Activated CD8-positive, alpha-beta T cell treated with anti-CD3 and anti-CD28 coated beads for 36 hours (primary cell): ENCODE results near the gene TDO2. TPM values are rescaled to one million over a fixed set of nuclear protein-coding genes. Genes with fewer than 3 reads are reported as not detected.

ENCODE experiments used
- ATAC-seq: fragments of 200-7000 bp; cut with Tn5 transposase; one replicate; pipeline ENCODE4 v1.10.0; 2021; ENCODE audit warnings: mild to moderate bottlenecking, moderate library complexity
- CTCF ChIA-PET: fragments of 350-600 bp; sonication (Branson Sonifier 250); formaldehyde crosslinking; loops from one replicate; lab custom pipeline; 2021; ENCODE audit warnings: antibody characterized with exemption; lab: Charles Lee
- POLR2A ChIA-PET: fragments of 350-600 bp; sonication (Branson Sonifier 250); formaldehyde crosslinking; loops from one replicate; lab custom pipeline; 2021; ENCODE audit warnings: antibody characterized with exemption; lab: Charles Lee
- DNase-seq: peaks from one replicate; pipeline ENCODE4 v3.0.0-alpha.2; 2020
- H3K27ac Mint-ChIP-seq: one replicate; pipeline ENCODE4 v1.8.0; 2021; ENCODE audit warnings: mild to moderate bottlenecking, mixed read lengths
- H3K27me3 Mint-ChIP-seq: one replicate; pipeline ENCODE4 v1.8.0; 2021; ENCODE audit warnings: mixed read lengths
- H3K36me3 Mint-ChIP-seq: one replicate; pipeline ENCODE4 v1.8.0; 2021; ENCODE audit warnings: low read depth, mixed read lengths
- H3K4me1 Mint-ChIP-seq: one replicate; pipeline ENCODE4 v1.8.0; 2021; ENCODE audit warnings: low read depth, mixed read lengths
- H3K4me3 Mint-ChIP-seq: one replicate; pipeline ENCODE4 v1.8.0; 2021; ENCODE audit warnings: mild to moderate bottlenecking, moderate library complexity, mixed read lengths
- H3K9me3 Mint-ChIP-seq: one replicate; pipeline ENCODE4 v1.8.0; 2021; ENCODE audit warnings: mixed read lengths
- intact Hi-C: fragments of 100-400 bp; cut with micrococcal nuclease; formaldehyde crosslinking; loops from one replicate; pipeline ENCODE4 v1.10.0; 2022
- total RNA-seq, 2 experiments: library from RNA; stranded (reverse); gene quantifications; one replicate each; pipeline ENCODE4 v1.2.3, GENCODE V29; 2021
- TF ChIP-seq, protein P1 (sequence below): fragments of 200-600 bp; IDR thresholded peaks from one replicate; pipeline ENCODE4 v1.8.0; 2022; ENCODE audit warnings: antibody characterized with exemption, mild to moderate bottlenecking

Gene TDO2
- total RNA-seq, 2 experiments from 2014 or later, result not detected

DNA sequence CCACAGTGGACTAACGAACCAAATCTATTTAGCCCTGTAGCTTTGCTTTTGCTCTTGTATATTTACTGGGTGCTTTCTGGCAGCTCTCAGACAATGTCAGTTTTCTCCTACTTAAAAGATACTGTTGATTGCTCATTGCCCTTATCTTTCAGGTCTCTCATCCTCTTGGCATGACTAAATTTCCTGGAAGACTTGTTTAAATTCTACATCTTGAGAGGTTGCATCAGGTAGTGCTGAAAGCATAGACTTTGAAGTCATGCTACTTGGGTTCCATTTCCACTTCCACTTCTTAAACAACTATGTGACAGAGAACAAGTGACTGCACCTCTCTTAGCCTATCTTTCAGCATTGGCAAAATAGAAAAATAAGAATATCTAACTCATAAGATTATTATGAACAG is 8.4 kb downstream of the TDO2 start:
- intact Hi-C loops, result no loop called here
- CTCF ChIA-PET, result interaction anchor here (0.9 kb wide), 1 partner anchor 11 kb away, joined by 3 read pairs; no protein-coding TSS in a partner anchor
- Mint-ChIP-seq H3K9me3 (no peaks in the 10 kb centered on the region), H3K36me3 (no peaks in the 10 kb centered on the region), H3K4me1 (peaks cover 15% of the 10 kb centered on the region), H3K27me3 (peaks cover 11% of the 10 kb centered on the region), H3K4me3 (no peak overlapping the region), H3K27ac (peak overlapping the region; percentile 19)
- POLR2A ChIA-PET, result no interaction called here
- DNase-seq (no peak), ATAC-seq (peak; percentile 83)
- TF ChIP-seq, protein P1, sequence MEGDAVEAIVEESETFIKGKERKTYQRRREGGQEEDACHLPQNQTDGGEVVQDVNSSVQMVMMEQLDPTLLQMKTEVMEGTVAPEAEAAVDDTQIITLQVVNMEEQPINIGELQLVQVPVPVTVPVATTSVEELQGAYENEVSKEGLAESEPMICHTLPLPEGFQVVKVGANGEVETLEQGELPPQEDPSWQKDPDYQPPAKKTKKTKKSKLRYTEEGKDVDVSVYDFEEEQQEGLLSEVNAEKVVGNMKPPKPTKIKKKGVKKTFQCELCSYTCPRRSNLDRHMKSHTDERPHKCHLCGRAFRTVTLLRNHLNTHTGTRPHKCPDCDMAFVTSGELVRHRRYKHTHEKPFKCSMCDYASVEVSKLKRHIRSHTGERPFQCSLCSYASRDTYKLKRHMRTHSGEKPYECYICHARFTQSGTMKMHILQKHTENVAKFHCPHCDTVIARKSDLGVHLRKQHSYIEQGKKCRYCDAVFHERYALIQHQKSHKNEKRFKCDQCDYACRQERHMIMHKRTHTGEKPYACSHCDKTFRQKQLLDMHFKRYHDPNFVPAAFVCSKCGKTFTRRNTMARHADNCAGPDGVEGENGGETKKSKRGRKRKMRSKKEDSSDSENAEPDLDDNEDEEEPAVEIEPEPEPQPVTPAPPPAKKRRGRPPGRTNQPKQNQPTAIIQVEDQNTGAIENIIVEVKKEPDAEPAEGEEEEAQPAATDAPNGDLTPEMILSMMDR, result no peak

DNA sequence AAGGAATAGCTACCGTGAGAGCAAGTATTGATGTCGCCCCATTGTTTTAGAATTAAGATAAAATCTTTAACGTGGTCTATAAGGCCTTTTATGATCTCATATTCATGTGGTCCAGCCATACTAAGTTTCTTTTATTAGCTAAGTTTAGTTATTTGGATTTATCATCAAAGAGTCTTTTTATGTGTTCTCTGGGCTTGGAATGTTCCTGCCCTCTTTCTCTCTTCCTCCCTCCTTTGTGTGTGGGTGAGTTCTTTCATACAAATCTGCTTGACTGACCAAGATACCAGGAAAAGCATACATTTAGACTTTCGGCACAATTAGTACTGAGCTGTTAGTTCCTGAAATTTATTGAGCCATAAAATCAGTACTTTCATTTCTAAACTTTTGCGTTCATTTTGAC is 11.3 kb downstream of the TDO2 start:
- Mint-ChIP-seq H3K4me1 (peaks cover 9% of the 10 kb centered on the region), H3K36me3 (no peaks in the 10 kb centered on the region), H3K4me3 (no peak overlapping the region), H3K27ac (no peak overlapping the region), H3K27me3 (peaks cover 7% of the 10 kb centered on the region), H3K9me3 (no peaks in the 10 kb centered on the region)
- POLR2A ChIA-PET, result no interaction called here
- CTCF ChIA-PET, result interaction anchor here (1.2 kb wide), 1 partner anchor 38 kb away, joined by 7 read pairs; the partner anchor contains the start of gene CTSO
- intact Hi-C loops, result no loop called here
- DNase-seq, result no peak
- TF ChIP-seq, protein P1, result no peak
- ATAC-seq, result no peak

DNA sequence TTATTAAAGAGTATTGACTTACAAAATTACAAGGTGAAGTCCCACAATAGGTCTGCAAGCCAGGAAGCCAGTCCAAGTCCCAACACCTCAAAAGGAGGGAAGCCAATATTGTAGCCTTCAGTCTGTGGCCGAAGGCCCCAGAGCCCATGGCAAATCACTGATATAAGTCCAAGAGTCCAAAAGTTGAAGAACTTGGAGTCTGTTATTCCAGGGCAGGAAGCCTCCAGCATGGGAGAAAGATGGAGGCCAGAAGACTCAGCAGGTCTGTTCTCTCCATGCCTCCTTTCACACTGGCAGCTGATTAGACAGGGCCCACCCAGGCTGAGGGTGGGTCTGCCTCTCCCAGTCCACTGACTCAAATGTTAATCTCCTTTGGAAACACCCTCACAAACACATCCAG is 18.1 kb downstream of the TDO2 start:
- no peak for DNase-seq
- Mint-ChIP-seq H3K4me3 (no peak overlapping the region), H3K36me3 (peaks cover 2% of the 10 kb centered on the region), H3K4me1 (no peaks in the 10 kb centered on the region), H3K27me3 (peaks cover 2% of the 10 kb centered on the region), H3K9me3 (no peaks in the 10 kb centered on the region), H3K27ac (no peak overlapping the region)
- POLR2A ChIA-PET, result no interaction called here
- CTCF ChIA-PET, result no interaction called here
- intact Hi-C loops, result no loop called here
- TF ChIP-seq, protein P1, result no peak
- ATAC-seq, result no peak

DNA sequence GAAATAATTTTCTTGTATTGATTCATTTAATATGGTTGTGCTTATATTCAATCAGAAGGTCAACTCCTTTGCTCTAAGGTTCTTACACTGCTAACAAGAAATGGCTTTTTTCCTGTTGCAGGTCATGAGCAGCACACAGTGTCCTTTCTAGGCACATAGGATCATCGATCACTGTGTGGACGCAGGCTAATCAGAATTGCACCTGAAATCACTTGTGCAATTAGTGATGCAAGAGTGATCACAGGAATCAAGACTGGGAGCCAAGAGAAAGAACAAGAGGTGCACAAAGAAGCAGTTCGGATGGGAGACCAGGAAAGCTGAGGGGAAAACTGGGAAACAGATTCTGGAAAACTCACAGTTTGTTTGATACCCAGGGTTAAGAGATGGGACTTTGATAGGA is 21.1 kb downstream of the TDO2 start:
- H3K36me3 Mint-ChIP-seq, result peaks cover 10% of the 10 kb centered on the region
- intact Hi-C loops, result no loop called here
- ChIA-PET POLR2A (no interaction called here), CTCF (no interaction called here)
- TF ChIP-seq, protein P1, result no peak
- no peak for ATAC-seq
- no peak overlapping the region for H3K4me3 Mint-ChIP-seq
- DNase-seq, result no peak
- no peaks in the 10 kb centered on the region for H3K9me3 Mint-ChIP-seq
- H3K27ac Mint-ChIP-seq, result no peak overlapping the region
- no peaks in the 10 kb centered on the region for H3K27me3 Mint-ChIP-seq
- H3K4me1 Mint-ChIP-seq, result no peaks in the 10 kb centered on the region

DNA sequence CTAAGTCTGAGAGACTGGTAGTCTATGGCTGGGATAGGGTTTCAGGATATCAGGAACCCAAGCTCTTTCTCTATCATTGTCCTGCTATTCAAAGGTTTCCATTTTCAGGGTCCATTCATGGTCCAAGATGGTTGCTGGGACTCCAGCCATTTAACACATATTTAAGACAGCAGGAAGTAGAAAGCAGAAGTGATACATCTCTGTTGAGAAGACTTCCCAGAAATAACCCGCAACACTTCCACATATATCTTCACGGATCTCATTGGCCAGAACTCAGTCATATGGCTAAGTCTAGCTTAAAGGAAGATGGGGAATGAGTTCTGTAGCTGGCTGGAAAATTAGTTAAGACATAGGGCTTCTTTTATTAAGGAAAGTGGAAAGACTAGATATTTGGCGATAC is 26.3 kb downstream of the TDO2 start:
- no peak for DNase-seq
- peaks cover 22% of the 10 kb centered on the region for H3K36me3 Mint-ChIP-seq
- H3K9me3 Mint-ChIP-seq, result no peaks in the 10 kb centered on the region
- ChIA-PET POLR2A (no interaction called here), CTCF (interaction anchor here (1.4 kb wide), 1 partner anchor 24 kb away, joined by 5 read pairs; the partner anchor contains the start of gene CTSO)
- no peak overlapping the region for H3K4me3 Mint-ChIP-seq
- no peaks in the 10 kb centered on the region for H3K27me3 Mint-ChIP-seq
- H3K27ac Mint-ChIP-seq, result no peak overlapping the region
- intact Hi-C loops, result no loop called here
- H3K4me1 Mint-ChIP-seq, result no peaks in the 10 kb centered on the region
- TF ChIP-seq, protein P1, result no peak
- ATAC-seq, result no peak
